DMS53 treated with DMSO at 0.1 percent for 48 hours (cell line): ENCODE measurements around the gene CLIP2.
"Not testable (repeated sequence)": the region's sequence is repeated elsewhere in the genome, so short reads cannot be mapped to it uniquely, and the experiment has no call there.

ENCODE experiments used
- DNase-seq: peaks from one replicate; lab custom pipeline; 2025; ENCODE audit not compliant: unreplicated experiment; lab: John Stamatoyannopoulos, UW

CLIP2 gene

DNA sequence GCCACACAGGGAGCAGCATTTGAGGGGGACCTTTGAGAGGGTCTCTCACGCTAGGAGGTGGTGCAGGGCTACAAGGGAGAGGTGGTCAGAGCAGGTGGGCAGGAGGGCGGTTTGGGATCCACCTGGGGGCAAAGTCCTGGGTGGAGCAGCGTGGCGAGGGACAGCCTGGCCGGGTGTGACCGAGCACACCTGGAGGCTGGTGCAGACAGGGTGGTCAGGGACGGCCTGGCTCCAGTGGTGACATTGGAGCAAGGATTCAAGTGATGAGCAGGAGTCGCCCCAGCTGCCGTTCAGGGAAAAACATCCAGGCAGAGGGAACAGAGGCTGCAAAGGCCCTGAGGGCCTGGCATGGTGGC, 36.0 kb downstream of the CLIP2 start:
- no peak for DNase-seq

DNA sequence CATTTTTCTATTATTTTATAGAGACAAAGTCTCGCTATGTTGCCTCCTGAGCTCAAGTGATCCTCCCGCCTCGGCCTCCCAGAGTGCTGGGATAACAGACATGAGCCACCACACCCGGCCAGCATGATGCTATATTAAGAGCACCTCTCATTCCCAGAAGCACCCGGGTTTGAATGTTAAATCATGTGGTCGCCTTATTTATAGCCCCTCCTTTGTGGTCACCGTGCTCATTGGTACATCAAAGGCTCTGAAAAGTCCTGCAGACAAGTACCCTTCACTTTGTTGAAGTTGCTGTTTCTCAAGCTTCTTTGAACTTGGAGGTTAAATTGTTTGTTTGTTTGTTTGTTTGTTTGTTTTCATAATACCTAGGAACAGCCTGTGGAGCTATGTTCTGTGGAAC, 40.0 kb downstream of the CLIP2 start:
- DNase-seq: no peak

- no peak for DNase-seq
Measured at GRCh38 chr7:74332373-74333176, 43.4 kb downstream of the CLIP2 start.

DNA sequence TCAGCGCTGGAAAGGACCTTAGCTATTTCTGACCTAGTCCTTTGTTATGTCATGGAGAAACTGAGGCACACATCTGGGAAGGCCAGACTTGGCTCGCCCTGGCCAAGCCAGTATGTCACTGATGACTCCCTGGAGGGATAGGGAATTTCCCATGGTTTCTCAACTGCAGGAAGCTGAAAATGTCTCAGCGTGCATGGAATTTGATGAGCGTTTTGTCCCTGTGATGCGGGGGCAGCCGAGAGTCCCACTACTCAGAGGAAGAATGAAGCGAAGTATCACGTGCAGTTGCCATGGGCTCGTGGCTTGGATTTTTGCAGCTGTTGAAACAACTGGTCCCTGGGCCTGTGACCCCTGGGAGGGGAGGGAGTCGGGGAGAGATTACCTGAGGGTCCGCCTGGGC, 44.8 kb downstream of the CLIP2 start:
- no peak for DNase-seq

- DNase-seq: no peak
Measured at GRCh38 chr7:74337926-74338325, 48.7 kb downstream of the CLIP2 start.

DNA sequence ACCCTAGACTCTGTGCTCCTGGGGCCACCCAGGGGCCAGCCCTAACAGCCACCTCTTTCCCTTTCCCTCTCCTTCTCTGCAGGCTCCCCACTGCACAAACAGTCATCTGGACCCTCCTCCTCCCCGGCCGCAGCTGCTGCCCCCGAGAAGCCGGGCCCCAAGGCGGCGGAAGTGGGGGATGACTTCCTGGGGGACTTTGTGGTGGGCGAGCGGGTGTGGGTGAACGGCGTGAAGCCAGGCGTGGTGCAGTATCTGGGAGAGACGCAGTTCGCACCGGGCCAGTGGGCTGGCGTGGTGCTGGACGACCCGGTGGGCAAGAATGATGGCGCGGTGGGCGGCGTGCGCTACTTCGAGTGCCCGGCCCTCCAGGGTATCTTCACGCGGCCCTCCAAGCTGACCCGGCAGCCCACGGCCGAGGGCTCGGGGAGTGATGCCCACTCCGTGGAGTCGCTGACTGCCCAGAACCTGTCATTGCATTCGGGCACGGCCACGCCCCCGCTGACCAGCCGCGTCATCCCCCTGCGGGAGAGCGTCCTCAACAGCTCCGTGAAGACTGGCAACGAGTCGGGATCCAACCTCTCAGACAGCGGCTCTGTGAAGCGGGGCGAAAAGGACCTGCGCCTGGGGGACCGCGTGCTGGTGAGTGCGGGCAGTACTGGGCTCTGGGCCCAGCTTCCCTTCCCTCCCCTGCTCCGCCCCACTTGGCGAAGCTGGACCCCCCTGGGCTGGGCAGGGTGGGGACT, 49.3 kb downstream of the CLIP2 start:
- no peak for DNase-seq

- not testable (repeated sequence) for DNase-seq
Measured at GRCh38 chr7:74339648-74340047, 50.4 kb downstream of the CLIP2 start.

GRCh38 chr7:74343281-74344131, 54.3 kb downstream of the CLIP2 start:
- DNase-seq: no peak

DNA sequence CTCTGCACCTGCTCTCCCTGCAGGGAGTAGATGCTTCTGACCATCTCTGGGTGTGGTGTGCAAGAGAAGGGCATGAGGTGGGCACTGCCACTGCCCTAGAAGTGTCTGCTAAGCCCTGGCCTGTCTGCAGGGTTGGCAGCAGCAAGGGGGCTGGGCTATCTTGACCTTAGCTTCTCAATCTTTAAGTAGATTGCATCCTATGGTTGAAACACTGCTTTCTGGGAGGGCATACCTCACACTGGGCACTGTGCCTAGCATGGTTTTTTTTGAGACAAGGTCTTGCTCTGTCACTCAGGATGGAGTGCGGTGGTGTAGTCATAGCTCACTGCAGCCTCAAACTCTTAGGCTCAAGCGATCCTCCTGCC, 54.9 kb downstream of the CLIP2 start:
- DNase-seq: no peak

DNA sequence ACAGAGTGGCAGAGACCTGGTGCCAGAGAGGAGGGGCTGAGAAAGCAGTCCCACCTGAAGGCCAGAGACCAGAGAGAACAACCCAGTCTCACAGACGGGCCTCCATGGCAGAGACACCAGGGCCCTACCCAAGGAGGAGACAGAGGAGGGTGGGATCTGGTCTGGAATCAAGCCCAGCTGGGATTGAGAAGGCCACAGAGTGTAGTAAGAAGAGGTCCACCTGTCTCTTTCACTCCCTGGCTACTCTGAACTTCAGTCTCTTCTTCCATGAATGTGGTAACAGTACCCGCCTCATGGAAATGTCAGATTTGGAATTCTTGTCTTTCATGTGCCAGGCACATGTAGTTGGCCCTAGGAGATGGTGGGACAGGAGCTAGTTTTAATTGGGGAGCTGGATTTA, 55.6 kb downstream of the CLIP2 start:
- DNase-seq: no peak

GRCh38 chr7:74345970-74346369, 56.8 kb downstream of the CLIP2 start:
- DNase-seq: no peak

GRCh38 chr7:74349621-74350020, 60.4 kb downstream of the CLIP2 start:
- no peak for DNase-seq

- DNase-seq: no peak
Measured at GRCh38 chr7:74350751-74351150, 61.5 kb downstream of the CLIP2 start.

- no peak for DNase-seq
Measured at GRCh38 chr7:74351836-74352235, 62.6 kb downstream of the CLIP2 start.

GRCh38 chr7:74352551-74353138, 63.4 kb downstream of the CLIP2 start:
- DNase-seq: not testable (repeated sequence)

DNA sequence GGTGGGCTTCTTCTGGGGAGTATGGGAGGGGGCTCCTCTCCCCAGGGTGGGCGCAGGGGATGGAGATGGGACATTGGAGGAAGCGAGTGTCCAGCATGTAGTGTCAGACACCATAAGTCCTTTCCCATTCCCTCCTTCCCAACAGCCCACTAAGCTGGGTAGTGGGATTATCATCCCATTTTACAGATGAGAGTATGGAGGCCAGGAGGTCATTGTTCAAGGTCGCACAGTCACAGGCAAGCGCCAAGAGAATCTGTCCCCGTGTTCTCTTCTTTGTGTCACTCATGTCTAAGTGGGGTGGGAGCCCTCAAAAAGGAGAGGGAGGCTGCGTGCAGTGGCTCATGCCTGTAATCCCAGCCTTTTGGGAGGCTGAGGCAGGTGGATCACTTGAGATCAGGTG, 64.8 kb downstream of the CLIP2 start:
- DNase-seq: no peak

- DNase-seq: peak; percentile 52
Measured at GRCh38 chr7:74355091-74355490, 65.9 kb downstream of the CLIP2 start.

DNA sequence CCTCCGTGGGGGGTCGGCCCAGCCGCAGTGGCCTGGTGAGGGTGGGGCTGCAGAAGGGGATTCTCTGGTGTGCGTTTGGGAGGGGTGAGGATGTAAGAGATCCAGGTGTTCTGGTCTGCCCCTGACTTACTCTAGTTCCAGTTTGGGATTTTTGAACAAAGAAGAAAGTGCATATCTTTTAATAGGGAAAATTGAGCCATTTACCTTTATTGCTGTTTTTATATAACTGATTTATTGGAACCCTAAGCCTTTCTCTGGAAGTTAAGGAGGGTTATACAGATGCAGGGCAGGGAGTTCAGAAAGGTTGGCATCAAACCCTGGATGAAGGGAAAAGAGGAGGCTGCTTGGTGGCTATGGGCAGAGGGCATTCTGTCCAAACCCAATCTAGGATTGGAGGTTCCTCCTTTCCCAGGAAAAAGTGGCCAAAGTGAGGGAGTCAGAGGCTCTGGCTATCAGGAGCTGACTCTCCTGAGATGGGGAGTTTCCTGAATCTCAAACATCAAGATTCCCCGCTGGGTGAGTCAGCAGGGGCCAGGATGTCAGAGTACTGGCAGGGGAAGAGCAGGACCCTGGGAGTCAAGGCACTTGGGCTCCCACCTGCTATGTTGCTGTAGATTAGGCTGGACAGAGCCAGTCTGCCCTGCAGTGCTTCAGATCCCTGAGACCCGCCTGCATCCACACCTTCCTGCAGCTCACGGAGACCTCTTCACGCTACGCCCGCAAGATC, 67.5 kb downstream of the CLIP2 start:
- DNase-seq: no peak

- DNase-seq: no peak
Measured at GRCh38 chr7:74360008-74360407, 70.8 kb downstream of the CLIP2 start.

DNA sequence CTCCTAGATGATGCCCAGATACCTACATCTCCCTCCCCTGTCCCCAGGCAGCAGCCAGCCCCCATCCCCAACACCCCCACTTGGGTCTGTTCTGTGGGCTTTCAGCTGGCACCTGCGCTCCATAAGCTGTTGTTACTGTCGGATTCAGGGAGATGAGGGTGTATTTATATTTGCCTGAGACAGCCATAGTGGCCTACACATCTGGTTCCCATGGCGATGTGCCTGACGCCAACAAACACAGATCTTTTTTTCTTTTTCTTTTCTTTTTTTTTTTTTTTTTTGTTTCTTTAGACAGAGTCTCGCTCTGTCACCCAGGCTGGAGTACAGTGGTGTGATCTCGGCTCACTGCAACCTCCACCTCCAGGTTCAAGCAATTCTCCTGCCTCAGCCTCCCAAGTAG, 73.1 kb downstream of the CLIP2 start:
- no peak for DNase-seq

GRCh38 chr7:74364061-74364460, 74.9 kb downstream of the CLIP2 start:
- no peak for DNase-seq
